ENCODE data around the gene MBL2. TPM values are rescaled to one million over a fixed set of nuclear protein-coding genes. Genes with fewer than 3 reads are reported as not detected.

Gene MBL2
- polyA plus RNA-seq, 1 donor (not counting 4 experiments of a cell fraction or from before 2014, with no cell fraction given) = not detected

- no peak for DNase-seq (ENCODE audit: low read depth, low spot score)
- no peaks in the 10 kb centered on the region for H4K20me1 ChIP-seq (ENCODE audit: control insufficient read depth, extremely low read depth, insufficient read depth, low read length)
- peaks cover 6% of the 10 kb centered on the region for H3K27me3 ChIP-seq (ENCODE audit: control insufficient read depth, extremely low read depth, insufficient read depth, low read length)
- no peaks in the 10 kb centered on the region for H3K4me1 ChIP-seq (ENCODE audit: control insufficient read depth, extremely low read depth, insufficient read depth, low read length)
- H3K9me1 ChIP-seq (ENCODE audit: control insufficient read depth, extremely low read depth, insufficient read depth, low read length) = no peaks in the 10 kb centered on the region
- no peak overlapping the region for H2AFZ ChIP-seq (ENCODE audit: control insufficient read depth, low read length)
- H3K9me3 ChIP-seq (ENCODE audit: control insufficient read depth, low read depth, low read length) = peaks cover 2% of the 10 kb centered on the region
- no peaks in the 10 kb centered on the region for H3K36me3 ChIP-seq (ENCODE audit: control insufficient read depth in 2 of 2, extremely low read depth in 1 of 2, insufficient read depth in 2 of 2, low read length in 2 of 2)
- no peak for FAIRE-seq
- H3K79me2 ChIP-seq (ENCODE audit: control insufficient read depth, insufficient read depth, low read length) = no peaks in the 10 kb centered on the region
- TF ChIP-seq, protein P1, sequence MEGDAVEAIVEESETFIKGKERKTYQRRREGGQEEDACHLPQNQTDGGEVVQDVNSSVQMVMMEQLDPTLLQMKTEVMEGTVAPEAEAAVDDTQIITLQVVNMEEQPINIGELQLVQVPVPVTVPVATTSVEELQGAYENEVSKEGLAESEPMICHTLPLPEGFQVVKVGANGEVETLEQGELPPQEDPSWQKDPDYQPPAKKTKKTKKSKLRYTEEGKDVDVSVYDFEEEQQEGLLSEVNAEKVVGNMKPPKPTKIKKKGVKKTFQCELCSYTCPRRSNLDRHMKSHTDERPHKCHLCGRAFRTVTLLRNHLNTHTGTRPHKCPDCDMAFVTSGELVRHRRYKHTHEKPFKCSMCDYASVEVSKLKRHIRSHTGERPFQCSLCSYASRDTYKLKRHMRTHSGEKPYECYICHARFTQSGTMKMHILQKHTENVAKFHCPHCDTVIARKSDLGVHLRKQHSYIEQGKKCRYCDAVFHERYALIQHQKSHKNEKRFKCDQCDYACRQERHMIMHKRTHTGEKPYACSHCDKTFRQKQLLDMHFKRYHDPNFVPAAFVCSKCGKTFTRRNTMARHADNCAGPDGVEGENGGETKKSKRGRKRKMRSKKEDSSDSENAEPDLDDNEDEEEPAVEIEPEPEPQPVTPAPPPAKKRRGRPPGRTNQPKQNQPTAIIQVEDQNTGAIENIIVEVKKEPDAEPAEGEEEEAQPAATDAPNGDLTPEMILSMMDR (optimal IDR thresholded peaks at IDR 0.05 in 1 of 3, IDR thresholded peaks at IDR 0.05 in 1 of 3, conservative IDR thresholded peaks at IDR 0.05 in 1 of 3; ENCODE audit: extremely low read depth in 1 of 3, insufficient read depth in 2 of 3, low read length in 3 of 3) = no peak
- no peak for TF ChIP-seq EZH2 (IDR thresholded peaks at IDR 0.05; ENCODE audit: low read length)
- dilution Hi-C loops (cut with MboI; ENCODE audit: extremely low pct_ligation_motif_present, low sequenced_read_pairs) = no loop called here
- H3K27ac ChIP-seq (ENCODE audit: control insufficient read depth, insufficient read depth, low read length) = no peak overlapping the region
- H3K9ac ChIP-seq (ENCODE audit: control insufficient read depth, extremely low read depth, insufficient read depth, low read length) = no peak overlapping the region
- no peak overlapping the region for H3K4me3 ChIP-seq (ENCODE audit: control insufficient read depth in 2 of 3, extremely low read depth in 1 of 3, insufficient read depth in 2 of 3, low read depth in 1 of 3, low read length in 3 of 3)
- H3K4me2 ChIP-seq (ENCODE audit: control insufficient read depth, extremely low read depth, insufficient read depth, low read depth, low read length) = no peak overlapping the region
Observed at GRCh38 chr10:52782554-52782953, 10.0 kb upstream of the MBL2 start.

- peaks cover 6% of the 10 kb centered on the region for H3K27me3 ChIP-seq (ENCODE audit: control insufficient read depth, extremely low read depth, insufficient read depth, low read length)
- H3K9me3 ChIP-seq (ENCODE audit: control insufficient read depth, low read depth, low read length) = peaks cover 2% of the 10 kb centered on the region
- no peak overlapping the region for H3K27ac ChIP-seq (ENCODE audit: control insufficient read depth, insufficient read depth, low read length)
- H3K36me3 ChIP-seq (ENCODE audit: control insufficient read depth in 2 of 2, extremely low read depth in 1 of 2, insufficient read depth in 2 of 2, low read length in 2 of 2) = no peaks in the 10 kb centered on the region
- H2AFZ ChIP-seq (ENCODE audit: control insufficient read depth, low read length) = no peak overlapping the region
- no peak overlapping the region for H3K9ac ChIP-seq (ENCODE audit: control insufficient read depth, extremely low read depth, insufficient read depth, low read length)
- H3K9me1 ChIP-seq (ENCODE audit: control insufficient read depth, extremely low read depth, insufficient read depth, low read length) = no peaks in the 10 kb centered on the region
- TF ChIP-seq EZH2 (IDR thresholded peaks at IDR 0.05; ENCODE audit: low read length) = no peak
- TF ChIP-seq, protein P1 (optimal IDR thresholded peaks at IDR 0.05 in 1 of 3, IDR thresholded peaks at IDR 0.05 in 1 of 3, conservative IDR thresholded peaks at IDR 0.05 in 1 of 3; ENCODE audit: extremely low read depth in 1 of 3, insufficient read depth in 2 of 3, low read length in 3 of 3) = no peak
- DNase-seq (ENCODE audit: low read depth, low spot score) (no peak), FAIRE-seq (no peak)
- H3K4me2 ChIP-seq (ENCODE audit: control insufficient read depth, extremely low read depth, insufficient read depth, low read depth, low read length) = no peak overlapping the region
- dilution Hi-C loops (cut with MboI; ENCODE audit: extremely low pct_ligation_motif_present, low sequenced_read_pairs) = no loop called here
- H3K4me1 ChIP-seq (ENCODE audit: control insufficient read depth, extremely low read depth, insufficient read depth, low read length) = no peaks in the 10 kb centered on the region
- no peak overlapping the region for H3K4me3 ChIP-seq (ENCODE audit: control insufficient read depth in 2 of 3, extremely low read depth in 1 of 3, insufficient read depth in 2 of 3, low read depth in 1 of 3, low read length in 3 of 3)
- no peaks in the 10 kb centered on the region for H3K79me2 ChIP-seq (ENCODE audit: control insufficient read depth, insufficient read depth, low read length)
- no peaks in the 10 kb centered on the region for H4K20me1 ChIP-seq (ENCODE audit: control insufficient read depth, extremely low read depth, insufficient read depth, low read length)
Observed at GRCh38 chr10:52780391-52781155, 8.0 kb upstream of the MBL2 start.
